GM10248 (cell line): ENCODE results near the gene C1QTNF7.

Experiments
- CTCF ChIA-PET: fragments of 300-600 bp; sonication (Branson Sonifier 250); formaldehyde crosslinking; extraction: SDS; loops from one replicate; lab custom pipeline; 2021; ENCODE audit warnings: antibody characterized with exemption; lab: Yijun Ruan, JAX
- POLR2A ChIA-PET: fragments of 350-650 bp; sonication (Branson Sonifier 250); formaldehyde crosslinking; extraction: SDS; loops from one replicate; lab custom pipeline; 2020; ENCODE audit warnings: antibody characterized with exemption; lab: Yijun Ruan, JAX
- DNase-seq: peaks from one replicate; pipeline ENCODE4 v3.0.0; 2012; ENCODE audit errors: extremely low spot score
- CTCF ChIP-seq: IDR thresholded peaks from 2 replicates; pipeline ENCODE4 v1.5.1; 2012; ENCODE audit warnings: mild to moderate bottlenecking, low read depth; ENCODE audit errors: extremely low read depth, missing control alignments, control extremely low read depth

Gene C1QTNF7

GRCh38 chr4:15410750-15411149, 17.1 kb upstream of the C1QTNF7 start:
- ChIA-PET CTCF (interaction anchor here (1.9 kb wide), 1 partner anchor 10 kb away, joined by 4 read pairs; no protein-coding TSS in a partner anchor), POLR2A (no interaction called here)
- no peak for TF ChIP-seq CTCF
- no peak for DNase-seq

- POLR2A ChIA-PET, result no interaction called here
- DNase-seq, result no peak
- CTCF ChIA-PET, result interaction anchor here (1.9 kb wide), 2 partner anchors 8 to 45 kb away, joined by 4 to 6 read pairs; no protein-coding TSS in a partner anchor
- no peak for TF ChIP-seq CTCF
Observed at GRCh38 chr4:15412461-15412860, 15.4 kb upstream of the C1QTNF7 start.

- no peak for DNase-seq
- TF ChIP-seq CTCF, result no peak
- CTCF ChIA-PET, result interaction anchor here (1.0 to 1.9 kb wide), 2 partner anchors 15 to 44 kb away, joined by 3 to 6 read pairs; no protein-coding TSS in a partner anchor
- POLR2A ChIA-PET, result no interaction called here
Observed at GRCh38 chr4:15413010-15413622, 14.7 kb upstream of the C1QTNF7 start.

- CTCF ChIA-PET, result interaction anchor here (1.0 to 1.9 kb wide), 2 partner anchors 16 to 44 kb away, joined by 3 to 6 read pairs; no protein-coding TSS in a partner anchor
- no peak for DNase-seq
- no peak for TF ChIP-seq CTCF
- POLR2A ChIA-PET, result no interaction called here
Observed at GRCh38 chr4:15413623-15414019, 14.2 kb upstream of the C1QTNF7 start.

GRCh38 chr4:15414551-15415091, 13.2 kb upstream of the C1QTNF7 start:
- no peak for DNase-seq
- CTCF ChIA-PET, result interaction anchor here (0.6 to 2.6 kb wide), 3 partner anchors 17 to 781 kb away, joined by 3 to 8 read pairs (median 3); no protein-coding TSS in a partner anchor
- POLR2A ChIA-PET, result no interaction called here
- no peak for TF ChIP-seq CTCF

GRCh38 chr4:15416357-15417232, 11.2 kb upstream of the C1QTNF7 start:
- DNase-seq, result no peak
- POLR2A ChIA-PET, result no interaction called here
- CTCF ChIA-PET, result interaction anchor here (2.6 kb wide), 1 partner anchor 20 kb away, joined by 8 read pairs; no protein-coding TSS in a partner anchor
- no peak for TF ChIP-seq CTCF
